Subcutaneous abdominal adipose tissue (tissue), 5 donors: ENCODE results near the gene RENBP.

Source experiments
- H3K27ac ChIP-seq: one replicate; pipeline ENCODE4 v1.7.0; 2013; ENCODE audit warnings: low read depth, mild to moderate bottlenecking, inconsistent platforms, low read length, moderate library complexity
- H3K27me3 ChIP-seq, 5 donors: one replicate each; pipeline ENCODE4 v1.7.0; 2013; ENCODE audit warnings: low read length in 5 of 5, inconsistent platforms in 1 of 5; ENCODE audit not compliant: control insufficient read depth in 5 of 5, insufficient read depth in 4 of 5
- H3K36me3 ChIP-seq, 5 donors: one replicate each; pipeline ENCODE4 v1.7.0; 2013; ENCODE audit warnings: low read length in 5 of 5; ENCODE audit not compliant: control insufficient read depth in 5 of 5, insufficient read depth in 5 of 5
- H3K4me1 ChIP-seq, 5 donors: one replicate each; pipeline ENCODE4 v1.7.0; 2013; ENCODE audit warnings: low read length in 5 of 5, mild to moderate bottlenecking in 3 of 5, moderate library complexity in 1 of 5; ENCODE audit not compliant: control insufficient read depth in 5 of 5, insufficient read depth in 5 of 5
- H3K4me3 ChIP-seq, 5 donors: one replicate each; pipeline ENCODE4 v1.7.0; 2013; ENCODE audit warnings: low read length in 5 of 5, low read depth in 1 of 5
- H3K9ac ChIP-seq, 5 donors: one replicate each; pipeline ENCODE4 v1.7.0; 2013; ENCODE audit warnings: low read length in 5 of 5, mild to moderate bottlenecking in 4 of 5, moderate library complexity in 3 of 5
- H3K9me3 ChIP-seq, 5 donors: one replicate each; pipeline ENCODE4 v1.7.0; 2013; ENCODE audit warnings: low read length in 5 of 5; ENCODE audit not compliant: control insufficient read depth in 5 of 5
- donor health status: healthy.
- donor health status: healthy.
- donor health status: healthy.
- donor health status: healthy.
- donor health status: healthy.

Gene RENBP

GRCh38 chrX:153928846-153929245 is 15.6 kb downstream of the RENBP start:
- no peak overlapping the region for H3K27ac ChIP-seq
- no peak overlapping the region for H3K9ac ChIP-seq
- H3K4me3 ChIP-seq = peak overlapping the region in 2 of 5 donors; percentile 14 to 48
- peaks cover 3 to 61% (median 54%) of the 10 kb centered on the region in 5 donors for H3K4me1 ChIP-seq
- peaks cover 0 to 32% (median 23%) of the 10 kb centered on the region in 5 donors for H3K36me3 ChIP-seq
- peaks cover 4 to 17% (median 10%) of the 10 kb centered on the region in 5 donors for H3K27me3 ChIP-seq
- H3K9me3 ChIP-seq = no peaks in the 10 kb centered on the region

GRCh38 chrX:153927922-153928760 is 16.3 kb downstream of the RENBP start:
- peak overlapping the region; percentile 61 to 76 (median 71) for H3K4me3 ChIP-seq
- peaks cover 4 to 61% (median 53%) of the 10 kb centered on the region in 5 donors for H3K4me1 ChIP-seq
- H3K9me3 ChIP-seq = no peaks in the 10 kb centered on the region
- H3K9ac ChIP-seq = peak overlapping the region in 4 of 5 donors; percentile 59 to 74 (median 66)
- H3K27ac ChIP-seq = peak overlapping the region; percentile 69
- H3K36me3 ChIP-seq = peaks cover 0 to 32% (median 23%) of the 10 kb centered on the region in 5 donors
- peaks cover 7 to 19% (median 10%) of the 10 kb centered on the region in 5 donors for H3K27me3 ChIP-seq

- Histone ChIP-seq H3K27ac (peak overlapping the region; percentile 69), H3K9me3 (no peaks in the 10 kb centered on the region), H3K4me1 (peaks cover 4 to 66% (median 56%) of the 10 kb centered on the region in 5 donors), H3K9ac (peak overlapping the region; percentile 11 to 74 (median 63)), H3K27me3 (peaks cover 7 to 19% (median 10%) of the 10 kb centered on the region in 5 donors), H3K36me3 (peaks cover 0 to 32% (median 23%) of the 10 kb centered on the region in 5 donors), H3K4me3 (peak overlapping the region; percentile 61 to 76 (median 71))
These were observed 16.8 kb downstream of the RENBP start for GRCh38 chrX:153927672-153927921.

- peak overlapping the region; percentile 69 for H3K27ac ChIP-seq
- peaks cover 0 to 28% (median 19%) of the 10 kb centered on the region in 5 donors for H3K36me3 ChIP-seq
- peak overlapping the region; percentile 56 to 75 (median 62) for H3K4me3 ChIP-seq
- peaks cover 4 to 71% (median 58%) of the 10 kb centered on the region in 5 donors for H3K4me1 ChIP-seq
- no peaks in the 10 kb centered on the region for H3K9me3 ChIP-seq
- peak overlapping the region; percentile 11 to 74 (median 63) for H3K9ac ChIP-seq
- peaks cover 7 to 19% (median 10%) of the 10 kb centered on the region in 5 donors for H3K27me3 ChIP-seq
These were observed 17.4 kb downstream of the RENBP start for GRCh38 chrX:153926858-153927671.

GRCh38 chrX:153926552-153926857 is 17.9 kb downstream of the RENBP start:
- Histone ChIP-seq H3K4me3 (peak overlapping the region in 3 of 5 donors; percentile 22 to 62 (median 61)), H3K27ac (peak overlapping the region; percentile 23), H3K9ac (peak overlapping the region in 2 of 5 donors; percentile 10 to 32), H3K4me1 (peaks cover 4 to 77% (median 64%) of the 10 kb centered on the region in 5 donors), H3K36me3 (peaks cover 0 to 22% (median 13%) of the 10 kb centered on the region in 5 donors), H3K9me3 (no peaks in the 10 kb centered on the region), H3K27me3 (peaks cover 7 to 22% (median 14%) of the 10 kb centered on the region in 5 donors)

GRCh38 chrX:153925739-153926551 is 18.5 kb downstream of the RENBP start, which contains the start of gene ARHGAP4:
Gene ARHGAP4 (minus strand): TSS chrX:153926264. CDS start chrX:153926202, 62 bp downstream.
- peaks cover 0 to 17% (median 8%) of the 10 kb centered on the region in 5 donors for H3K36me3 ChIP-seq
- H3K27me3 ChIP-seq = peaks cover 10 to 27% (median 18%) of the 10 kb centered on the region in 5 donors
- H3K9me3 ChIP-seq = no peaks in the 10 kb centered on the region
- H3K9ac ChIP-seq = peak within 1 kb of the TSS in 3 of 5 donors; percentile 41 to 74 (median 63)
- H3K4me3 ChIP-seq = peak within 1 kb of the TSS; percentile 36 to 75 (median 61)
- peak within 1 kb of the TSS; percentile 69 for H3K27ac ChIP-seq
- H3K4me1 ChIP-seq = peaks cover 4 to 83% (median 65%) of the 10 kb centered on the region in 5 donors

GRCh38 chrX:153925387-153925738 is 19.1 kb downstream of the RENBP start:
- Histone ChIP-seq H3K9ac (no peak overlapping the region), H3K9me3 (no peaks in the 10 kb centered on the region), H3K36me3 (peaks cover 0 to 11% (median 6%) of the 10 kb centered on the region in 5 donors), H3K4me3 (peak overlapping the region; percentile 23 to 58 (median 44)), H3K27me3 (peaks cover 16 to 33% (median 23%) of the 10 kb centered on the region in 5 donors), H3K27ac (no peak overlapping the region), H3K4me1 (peaks cover 4 to 84% (median 65%) of the 10 kb centered on the region in 5 donors)

- H3K4me3 ChIP-seq = peak overlapping the region in 4 of 5 donors; percentile 7 to 47 (median 22)
These were observed 20.1 kb downstream of the RENBP start for GRCh38 chrX:153924149-153924861.

More at GRCh38 chrX:153924149-153924861, 20.1 kb downstream of the RENBP start:
- Histone ChIP-seq H3K4me1 (peaks cover 4 to 78% (median 64%) of the 10 kb centered on the region in 5 donors), H3K27ac (peak overlapping the region; percentile 23), H3K36me3 (peaks cover 0 to 4% (median 0%) of the 10 kb centered on the region in 5 donors), H3K9me3 (no peaks in the 10 kb centered on the region), H3K9ac (no peak overlapping the region), H3K27me3 (peaks cover 22 to 38% (median 29%) of the 10 kb centered on the region in 5 donors)
